ENCODE data around the gene CACNA1I.

The CACNA1I gene

DNA sequence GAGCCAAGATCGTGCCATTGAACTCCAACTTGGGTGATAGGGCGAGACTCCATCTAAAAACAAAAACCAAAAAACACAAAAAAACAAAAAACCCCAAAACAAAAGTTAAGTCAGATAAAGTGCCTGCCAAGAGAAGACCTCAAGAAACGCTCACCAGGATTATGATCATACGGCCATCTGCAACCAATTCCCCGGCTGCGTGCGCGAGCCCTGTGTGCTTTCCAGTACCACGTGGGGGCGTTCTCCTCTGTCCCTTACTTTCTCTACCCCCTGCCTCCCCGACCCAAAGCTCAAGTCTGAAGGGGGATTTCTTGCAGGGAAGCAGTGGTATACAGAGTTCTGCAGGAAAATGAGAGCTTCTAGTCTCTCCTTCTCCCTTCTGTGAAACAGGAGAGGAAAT, 27.5 kb upstream of the CACNA1I start:
- peaks cover 20% of the 10 kb centered on the region for H3K4me1 Mint-ChIP-seq
- no peaks in the 10 kb centered on the region for H3K9me3 Mint-ChIP-seq
- no peaks in the 10 kb centered on the region for H3K36me3 Mint-ChIP-seq (ENCODE audit: low read depth)
- H3K27ac Mint-ChIP-seq, result no peak overlapping the region
- peak; percentile 49 for TF ChIP-seq CTCF (IDR thresholded peaks at IDR 0.05)
- DNase-seq, result peak; percentile 57
- no peak overlapping the region for H3K4me3 Mint-ChIP-seq
- H3K27me3 Mint-ChIP-seq (ENCODE audit: low read depth, poor library complexity), result peaks cover 21% of the 10 kb centered on the region

GRCh38 chr22:39545386-39546365, 24.9 kb upstream of the CACNA1I start:
- H3K36me3 Mint-ChIP-seq (ENCODE audit: low read depth), result no peaks in the 10 kb centered on the region
- H3K4me3 Mint-ChIP-seq, result no peak overlapping the region
- peaks cover 32% of the 10 kb centered on the region for H3K27me3 Mint-ChIP-seq (ENCODE audit: low read depth, poor library complexity)
- H3K4me1 Mint-ChIP-seq, result peaks cover 20% of the 10 kb centered on the region
- H3K9me3 Mint-ChIP-seq, result no peaks in the 10 kb centered on the region
- TF ChIP-seq CTCF (IDR thresholded peaks at IDR 0.05), result no peak
- DNase-seq, result peak; percentile 96
- H3K27ac Mint-ChIP-seq, result no peak overlapping the region

DNA sequence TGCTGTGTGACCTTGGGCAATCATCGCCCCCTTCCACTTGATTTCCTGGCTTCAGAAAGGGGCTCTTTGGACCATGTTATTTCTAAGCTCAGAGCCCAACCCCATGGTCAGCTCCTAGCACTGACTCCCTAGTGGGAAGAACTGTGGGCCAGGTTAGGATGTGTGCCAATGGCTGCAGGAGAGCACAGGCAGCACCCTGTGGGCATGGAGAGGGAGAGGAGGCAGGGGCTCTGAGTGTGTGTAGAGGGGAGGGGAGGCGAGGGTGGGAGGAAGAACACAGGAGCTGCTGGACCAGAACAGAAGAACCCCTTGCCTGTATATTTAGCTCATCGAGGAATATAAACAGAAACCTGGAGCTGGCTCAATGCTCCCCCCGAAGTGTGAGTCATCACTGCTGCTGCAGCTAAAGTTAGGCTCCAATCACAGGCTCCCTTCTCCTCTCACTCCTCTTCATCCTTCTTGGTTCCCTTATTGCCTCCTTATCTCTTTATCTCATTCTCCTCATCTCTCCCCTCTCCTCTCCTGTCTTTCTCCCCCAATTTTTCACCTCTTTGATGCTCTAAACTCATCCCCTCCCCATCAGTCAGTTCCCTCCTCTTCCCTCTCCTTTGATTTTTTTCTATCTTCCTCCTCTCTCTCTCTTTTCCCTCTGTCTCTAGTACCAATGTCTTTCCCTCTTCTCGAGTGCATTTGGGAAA, 23.5 kb upstream of the CACNA1I start:
- no peaks in the 10 kb centered on the region for H3K9me3 Mint-ChIP-seq
- TF ChIP-seq CTCF (IDR thresholded peaks at IDR 0.05), result no peak
- DNase-seq, result no peak
- peaks cover 38% of the 10 kb centered on the region for H3K27me3 Mint-ChIP-seq (ENCODE audit: low read depth, poor library complexity)
- no peak overlapping the region for H3K27ac Mint-ChIP-seq
- no peak overlapping the region for H3K4me3 Mint-ChIP-seq
- H3K4me1 Mint-ChIP-seq, result peaks cover 20% of the 10 kb centered on the region
- no peaks in the 10 kb centered on the region for H3K36me3 Mint-ChIP-seq (ENCODE audit: low read depth)

DNA sequence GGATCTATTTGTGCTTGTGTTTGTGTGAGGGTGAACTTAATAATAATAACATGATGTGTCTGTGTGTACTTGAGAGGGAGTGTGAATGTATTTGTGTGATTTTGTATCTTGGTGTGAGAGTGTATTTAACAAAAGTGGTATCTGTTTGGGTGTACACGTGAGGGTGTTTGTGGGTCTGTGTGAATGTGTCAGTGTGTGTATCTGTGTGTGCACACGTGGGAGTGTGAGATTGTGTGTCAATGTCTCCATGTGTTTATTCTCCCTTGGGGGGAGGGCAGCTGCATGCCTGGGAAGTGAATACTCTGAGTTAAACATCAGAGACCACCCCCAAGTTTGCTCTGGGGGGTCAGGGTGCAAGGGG, 23.0 kb upstream of the CACNA1I start:
- DNase-seq, result no peak
- peaks cover 38% of the 10 kb centered on the region for H3K27me3 Mint-ChIP-seq (ENCODE audit: low read depth, poor library complexity)
- H3K4me3 Mint-ChIP-seq, result no peak overlapping the region
- H3K27ac Mint-ChIP-seq, result no peak overlapping the region
- H3K36me3 Mint-ChIP-seq (ENCODE audit: low read depth), result no peaks in the 10 kb centered on the region
- TF ChIP-seq CTCF (IDR thresholded peaks at IDR 0.05), result no peak
- peaks cover 21% of the 10 kb centered on the region for H3K4me1 Mint-ChIP-seq
- H3K9me3 Mint-ChIP-seq, result no peaks in the 10 kb centered on the region

- no peak overlapping the region for H3K27ac Mint-ChIP-seq
- H3K4me1 Mint-ChIP-seq, result peaks cover 24% of the 10 kb centered on the region
- DNase-seq, result no peak
- H3K9me3 Mint-ChIP-seq, result no peaks in the 10 kb centered on the region
- no peak for TF ChIP-seq CTCF (IDR thresholded peaks at IDR 0.05)
- peaks cover 55% of the 10 kb centered on the region for H3K27me3 Mint-ChIP-seq (ENCODE audit: low read depth, poor library complexity)
- H3K4me3 Mint-ChIP-seq, result no peak overlapping the region
- H3K36me3 Mint-ChIP-seq (ENCODE audit: low read depth), result no peaks in the 10 kb centered on the region
Observed at GRCh38 chr22:39553429-39553828, 17.1 kb upstream of the CACNA1I start.
